Choroid plexus epithelial cell (primary cell): ENCODE data around the gene CCT6A.
"Not testable (repeated sequence)": the region's sequence is repeated elsewhere in the genome, so short reads cannot be mapped to it uniquely, and the experiment has no call there.

ENCODE experiments used
- DNase-seq: peaks from one replicate; pipeline ENCODE4 v3.0.0-alpha.2; 2010; ENCODE audit warnings: low read depth
- H3K4me3 ChIP-seq: 2 replicates; pipeline ENCODE4 v1.5.1; 2011; ENCODE audit warnings: low read depth, mild to moderate bottlenecking, control low read depth, low read length, moderate library complexity
- CTCF ChIP-seq: conservative IDR thresholded peaks from 2 replicates; pipeline ENCODE4 v1.5.1; 2011; ENCODE audit warnings: low read depth, mild to moderate bottlenecking, control low read depth, inconsistent platforms, low read length, moderate library complexity

Gene CCT6A

GRCh38 chr7:56081626-56082340 lies 30.2 kb downstream of the CCT6A start:
- no peak for TF ChIP-seq CTCF
- DNase-seq = no peak
- no peak overlapping the region for H3K4me3 ChIP-seq

- H3K4me3 ChIP-seq = no peak overlapping the region
- TF ChIP-seq CTCF = no peak
- DNase-seq = peak; percentile 13
These were observed 31.7 kb downstream of the CCT6A start for GRCh38 chr7:56083150-56083785.

GRCh38 chr7:56086761-56087160 lies 35.2 kb downstream of the CCT6A start:
- no peak for TF ChIP-seq CTCF
- no peak overlapping the region for H3K4me3 ChIP-seq
- DNase-seq = no peak

- DNase-seq = no peak
- TF ChIP-seq CTCF = no peak
These were observed 35.9 kb downstream of the CCT6A start for GRCh38 chr7:56087445-56087844.

GRCh38 chr7:56091591-56091990 lies 40.0 kb downstream of the CCT6A start:
- no peak overlapping the region for H3K4me3 ChIP-seq
- no peak for TF ChIP-seq CTCF

More at GRCh38 chr7:56087445-56087844, 35.9 kb downstream of the CCT6A start:
- no peak overlapping the region for H3K4me3 ChIP-seq

GRCh38 chr7:56092388-56092787 lies 40.8 kb downstream of the CCT6A start:
- not testable (repeated sequence) for H3K4me3 ChIP-seq

More at GRCh38 chr7:56091591-56091990, 40.0 kb downstream of the CCT6A start:
- DNase-seq = no peak

GRCh38 chr7:56092789-56093531 lies 41.4 kb downstream of the CCT6A start, which contains the start of gene PHKG1:
Gene PHKG1, minus strand, starts transcription at chr7:56092952. Its CDS starts 4,011 bp downstream, at chr7:56088941.
- no peak within 1 kb of the TSS for H3K4me3 ChIP-seq
- DNase-seq = peak; percentile 89
- TF ChIP-seq CTCF = peak; percentile 61

More at GRCh38 chr7:56092388-56092787, 40.8 kb downstream of the CCT6A start:
- not testable (repeated sequence) for DNase-seq
